KOPT-K1 (cell line): ENCODE data around the gene KIF5B.
"Not testable (repeated sequence)": the region's sequence is repeated elsewhere in the genome, so short reads cannot be mapped to it uniquely, and the experiment has no call there.

ENCODE experiments used
- H3K27ac ChIP-seq: fragments of 200-600 bp; sonication (generic); 2 replicates; pipeline ENCODE4 v1.5.1; 2016; ENCODE audit warnings: antibody characterized with exemption, mild to moderate bottlenecking, low read depth, low read length; ENCODE audit not compliant: poor library complexity, severe bottlenecking
- H3K36me3 ChIP-seq: fragments of 200-600 bp; sonication (generic); 2 replicates; pipeline ENCODE4 v1.5.1; 2017; ENCODE audit warnings: antibody characterized with exemption, mild to moderate bottlenecking, low read length, moderate library complexity; ENCODE audit not compliant: insufficient read depth
- H3K9me3 ChIP-seq: fragments of 200-600 bp; sonication (generic); 2 replicates; pipeline ENCODE4 v1.5.1; 2017; ENCODE audit warnings: antibody characterized with exemption, low read length, mild to moderate bottlenecking; ENCODE audit not compliant: insufficient read depth, poor library complexity, severe bottlenecking

The KIF5B gene

GRCh38 chr10:31974434-31975124 is 81.6 kb downstream of the KIF5B start:
- Histone ChIP-seq H3K27ac (peak overlapping the region; percentile 36), H3K9me3 (no peaks in the 10 kb centered on the region), H3K36me3 (no peaks in the 10 kb centered on the region)

- H3K27ac ChIP-seq: no peak overlapping the region
- H3K36me3 ChIP-seq: no peaks in the 10 kb centered on the region
- H3K9me3 ChIP-seq: no peaks in the 10 kb centered on the region
These were observed 83.6 kb downstream of the KIF5B start for GRCh38 chr10:31972519-31973041.

DNA sequence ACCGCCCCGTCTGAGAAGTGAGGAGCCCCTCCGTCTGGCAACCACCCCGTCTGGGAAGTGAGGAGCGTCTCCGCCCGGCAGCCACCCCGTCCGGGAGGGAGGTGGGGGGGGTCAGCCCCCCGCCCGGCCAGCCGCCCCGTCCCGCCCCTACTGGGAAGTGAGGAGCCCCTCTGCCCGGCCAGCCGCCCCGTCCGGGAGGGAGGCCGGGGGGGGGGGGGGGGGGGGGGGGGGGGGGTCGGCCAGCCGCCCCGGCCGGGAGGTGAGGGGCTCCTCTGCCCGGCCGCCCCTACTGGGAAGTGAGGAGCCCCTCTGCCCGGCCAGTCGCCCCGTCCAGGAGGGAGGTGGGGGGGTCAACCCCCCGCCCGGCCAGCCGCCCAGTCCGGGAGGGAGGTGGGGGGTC is 86.4 kb downstream of the KIF5B start:
- not testable (repeated sequence) for H3K27ac ChIP-seq, H3K36me3 ChIP-seq, H3K9me3 ChIP-seq

GRCh38 chr10:31963589-31963980 is 92.6 kb downstream of the KIF5B start:
- no peaks in the 10 kb centered on the region for H3K9me3 ChIP-seq

GRCh38 chr10:31962826-31963588 is 93.2 kb downstream of the KIF5B start:
- Histone ChIP-seq H3K9me3 (no peaks in the 10 kb centered on the region), H3K36me3 (no peaks in the 10 kb centered on the region), H3K27ac (peak overlapping the region; percentile 68)

More at GRCh38 chr10:31963589-31963980, 92.6 kb downstream of the KIF5B start:
- Histone ChIP-seq H3K36me3 (no peaks in the 10 kb centered on the region), H3K27ac (peak overlapping the region; percentile 68)

DNA sequence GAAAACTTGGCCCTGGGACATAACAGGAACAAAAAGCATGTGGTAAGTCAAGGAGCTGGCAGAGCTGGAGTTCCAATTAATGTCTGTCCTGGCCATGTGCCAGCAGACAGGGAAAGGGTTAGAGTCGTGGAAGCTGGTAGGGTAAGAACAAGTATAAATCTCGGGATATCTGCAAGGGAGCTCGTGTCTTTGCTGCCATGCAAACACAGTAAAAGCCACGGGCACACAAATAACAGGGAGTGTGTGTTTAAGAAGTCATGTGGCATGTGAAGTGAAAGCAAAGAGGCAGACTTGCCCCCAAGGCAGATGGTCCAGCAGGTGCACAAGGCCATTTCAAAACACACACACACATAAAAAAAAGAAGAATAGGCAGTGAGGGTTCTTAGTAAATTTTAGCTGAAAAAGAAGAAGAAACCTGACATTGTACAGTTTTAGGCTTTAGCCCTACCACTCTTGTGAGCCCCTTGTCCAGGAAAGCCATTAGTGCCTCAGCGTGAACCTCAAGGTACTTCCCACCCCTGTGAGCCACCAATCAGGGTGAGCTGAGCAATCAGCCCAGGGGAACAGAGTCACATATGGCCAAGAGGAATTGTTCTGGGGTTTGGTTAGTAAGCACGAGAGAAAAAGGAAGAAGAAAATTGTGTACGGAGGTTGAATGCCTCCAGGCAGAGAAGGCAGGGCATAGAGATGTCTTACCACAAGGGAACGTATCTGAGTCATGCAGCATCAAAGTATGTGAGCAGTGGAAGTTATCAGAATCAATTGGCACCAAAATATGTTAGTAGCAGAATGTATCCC is 94.7 kb downstream of the KIF5B start:
- H3K27ac ChIP-seq: peak overlapping the region; percentile 68
- H3K9me3 ChIP-seq: no peaks in the 10 kb centered on the region

DNA sequence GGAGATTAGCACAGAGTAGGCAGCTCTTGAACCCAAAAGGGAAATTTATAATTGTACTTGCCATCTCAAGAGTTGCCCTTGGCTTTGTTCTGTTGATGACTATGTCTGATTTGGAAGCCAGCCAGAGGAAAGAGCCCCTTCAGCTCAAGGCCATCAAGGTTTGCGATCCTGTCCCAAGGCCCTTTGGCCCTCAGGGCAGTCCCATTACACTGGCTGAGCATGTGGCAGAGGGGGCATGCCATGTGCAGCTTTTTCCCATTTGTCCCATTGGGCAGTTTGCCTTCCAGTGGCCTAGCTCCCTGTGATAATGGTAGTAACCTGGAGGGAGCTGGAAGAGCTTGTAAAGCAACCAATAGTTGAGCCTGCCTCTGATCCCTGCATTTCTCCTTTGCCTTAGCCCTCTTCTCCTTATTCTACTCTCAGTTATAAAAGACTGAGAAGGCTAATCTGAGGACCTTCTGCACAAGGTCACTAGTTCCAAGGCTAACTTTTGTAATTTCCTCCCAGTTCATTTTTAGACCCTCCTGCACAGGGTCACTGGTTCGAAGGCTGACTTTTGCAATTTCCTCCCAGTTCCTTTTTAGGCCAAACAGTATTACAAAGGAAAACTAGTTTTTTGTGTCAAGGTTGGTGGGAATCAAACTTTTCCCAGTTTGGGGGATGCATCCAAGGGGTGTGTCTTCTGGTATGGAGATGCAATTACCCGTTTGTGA is 96.6 kb downstream of the KIF5B start:
- Histone ChIP-seq H3K9me3 (peaks cover 13% of the 10 kb centered on the region), H3K27ac (no peak overlapping the region), H3K36me3 (no peaks in the 10 kb centered on the region)

More for the DNA sequence above, 94.7 kb downstream of the KIF5B start:
- no peaks in the 10 kb centered on the region for H3K36me3 ChIP-seq
